SK-N-SH (cell line): ENCODE data around the gene TBC1D2. TPM values are rescaled to one million over a fixed set of nuclear protein-coding genes. Genes with fewer than 3 reads are reported as not detected.

Source experiments
- CTCF ChIA-PET: fragments of 300-600, 350-600 bp; formaldehyde crosslinking; extraction: SDS; loops from one replicate; lab custom pipeline; 2021; lab: Yijun Ruan, JAX
- POLR2A ChIA-PET: fragments of 350-600 bp; sonication (Branson Sonifier 250); formaldehyde crosslinking; extraction: SDS; loops from one replicate; lab custom pipeline; 2020; ENCODE audit warnings: antibody characterized with exemption, inconsistent platforms; lab: Yijun Ruan, JAX
- DNase-seq: peaks from one replicate; pipeline ENCODE4 v3.0.0; 2012
- H2AFZ ChIP-seq: fragments of 200-600 bp; sonication (generic); 2 replicates; pipeline ENCODE4 v1.8.1; 2016; ENCODE audit warnings: antibody characterized with exemption, mild to moderate bottlenecking, low read depth
- H3F3A ChIP-seq: fragments of 200-600 bp; sonication (generic); replicated peaks from 2 replicates; pipeline ENCODE3; 2016; ENCODE audit warnings: antibody characterized with exemption, mild to moderate bottlenecking; ENCODE audit not compliant: insufficient read depth
- H3K27ac ChIP-seq, 2 experiments: fragments of 200-500 bp in 1 of 2; fragments of 200-600 bp in 1 of 2; sonication (Bioruptor generic) in 1 of 2; sonication (generic), shearing (Covaris generic) in 1 of 2; 2 replicates each; pipeline versions ENCODE4 v1.5.1 to v1.6.1; 2014 to 2016; ENCODE audit warnings: low read depth in 2 of 2, inconsistent platforms in 1 of 2, low read length in 1 of 2, mild to moderate bottlenecking in 1 of 2, mixed read lengths in 1 of 2
- H3K27me3 ChIP-seq: fragments of 200-600 bp; sonication (generic), shearing (Covaris generic); 2 replicates; pipeline ENCODE4 v1.6.1; 2016; ENCODE audit warnings: mixed run types; ENCODE audit not compliant: insufficient read depth
- H3K36me3 ChIP-seq, 2 experiments: fragments of 200-500 bp in 1 of 2; fragments of 200-600 bp in 1 of 2; sonication (Bioruptor generic) in 1 of 2; sonication (generic) in 1 of 2; replicated peaks in 1 of 2; 2 replicates each; pipeline versions ENCODE3 to v1.5.1; 2014 to 2016; ENCODE audit warnings: low read length in 1 of 2, mild to moderate bottlenecking in 1 of 2; ENCODE audit not compliant: insufficient read depth in 2 of 2, control insufficient read depth in 1 of 2
- H3K4me1 ChIP-seq, 2 experiments: fragments of 200-500 bp in 1 of 2; fragments of 200-600 bp in 1 of 2; sonication (Bioruptor generic) in 1 of 2; sonication (generic), shearing (Covaris generic) in 1 of 2; 2 replicates each; pipeline versions ENCODE4 v1.5.1 to v1.6.1; 2014 to 2016; ENCODE audit warnings: low read depth in 1 of 2, low read length in 1 of 2, mixed run types in 1 of 2; ENCODE audit not compliant: insufficient read depth in 2 of 2, control insufficient read depth in 1 of 2
- H3K4me2 ChIP-seq: fragments of 200-600 bp; sonication (generic), shearing (Covaris generic); 2 replicates; pipeline ENCODE4 v1.6.1; 2017; ENCODE audit warnings: mixed run types
- H3K4me3 ChIP-seq, 2 experiments: fragments of 200-500 bp in 1 of 2; fragments of 200-600 bp in 1 of 2; sonication (Bioruptor generic) in 1 of 2; sonication (generic), shearing (Covaris generic) in 1 of 2; 2 replicates each; pipeline versions ENCODE4 v1.5.1 to v1.8.1; 2014 to 2016; ENCODE audit warnings: low read depth in 2 of 2, inconsistent platforms in 1 of 2, low read length in 1 of 2, mild to moderate bottlenecking in 1 of 2, mixed read lengths in 1 of 2, moderate library complexity in 1 of 2
- H3K79me2 ChIP-seq: fragments of 200-600 bp; sonication (generic); 2 replicates; pipeline ENCODE4 v1.8.1; 2017; ENCODE audit warnings: mild to moderate bottlenecking; ENCODE audit not compliant: insufficient read depth
- H3K9ac ChIP-seq: fragments of 200-600 bp; sonication (generic); 2 replicates; pipeline ENCODE4 v1.6.1; 2017; ENCODE audit warnings: mixed run types
- H3K9me2 ChIP-seq: fragments of 200-600 bp; sonication (generic); 2 replicates; pipeline ENCODE4 v1.6.1; 2017; ENCODE audit warnings: mixed run types
- H3K9me3 ChIP-seq: fragments of 200-600 bp; sonication (generic); 2 replicates; pipeline ENCODE4 v1.6.1; 2017; ENCODE audit warnings: mixed run types, mild to moderate bottlenecking, moderate library complexity
- H4K20me1 ChIP-seq: fragments of 200-600 bp; sonication (generic); 2 replicates; pipeline ENCODE4 v1.6.1; 2017; ENCODE audit warnings: mild to moderate bottlenecking, mixed run types; ENCODE audit not compliant: insufficient read depth
- CHD2 ChIP-seq: fragments of 150-350 bp; IDR thresholded peaks from 2 replicates; pipeline ENCODE4 v1.6.1; 2018; ENCODE audit warnings: low read length; ENCODE audit not compliant: partially characterized antibody
- ELF1 ChIP-seq: IDR thresholded peaks from 2 replicates; pipeline ENCODE4 v1.4.0; 2012
- EZH2phosphoT487 ChIP-seq: fragments of 200-600 bp; sonication (generic); IDR thresholded peaks from 2 replicates; pipeline ENCODE4 v1.6.1; 2017; ENCODE audit warnings: low read depth, mixed run types, mild to moderate bottlenecking, antibody characterized with exemption, moderate library complexity, borderline replicate concordance
- FOSL2 ChIP-seq: IDR thresholded peaks from 2 replicates; pipeline ENCODE4 v1.4.0; 2012; ENCODE audit warnings: low read depth, mild to moderate bottlenecking, moderate library complexity, borderline replicate concordance
- GABPA ChIP-seq: IDR thresholded peaks from 2 replicates; pipeline ENCODE4 v1.4.0; 2012; ENCODE audit warnings: low read depth, mild to moderate bottlenecking
- JUND ChIP-seq: IDR thresholded peaks from 2 replicates; pipeline ENCODE4 v1.4.0; 2012
- MAX ChIP-seq: IDR thresholded peaks from 2 replicates; pipeline ENCODE4 v1.4.0; 2012; ENCODE audit warnings: low read depth
- MEF2A ChIP-seq: IDR thresholded peaks from 2 replicates; pipeline ENCODE4 v1.4.0; 2012; ENCODE audit warnings: low read depth, borderline replicate concordance
- NFIC ChIP-seq: IDR thresholded peaks from 2 replicates; pipeline ENCODE4 v1.4.0; 2012; ENCODE audit warnings: borderline replicate concordance
- RCOR1 ChIP-seq: fragments of 150-350 bp; IDR thresholded peaks from 2 replicates; pipeline ENCODE4 v1.6.1; 2017; ENCODE audit warnings: antibody characterized with exemption, low read length
- RXRA ChIP-seq: IDR thresholded peaks from 2 replicates; pipeline ENCODE4 v1.4.0; 2012; ENCODE audit warnings: low read depth, mild to moderate bottlenecking, borderline replicate concordance
- TAF1 ChIP-seq: IDR thresholded peaks from 2 replicates; pipeline ENCODE4 v1.6.1; 2012; ENCODE audit warnings: low read depth, mild to moderate bottlenecking, low read length, moderate library complexity, borderline replicate concordance
- TCF12 ChIP-seq: IDR thresholded peaks from 2 replicates; pipeline ENCODE4 v1.4.0; 2012
- TEAD4 ChIP-seq: IDR thresholded peaks from 2 replicates; pipeline ENCODE4 v1.4.0; 2012; ENCODE audit warnings: mild to moderate bottlenecking, borderline replicate concordance; ENCODE audit not compliant: insufficient read depth
- WGBS: methylation state at CpG from one replicate; pipeline ENCODE4 v1.1.6; 2017; ENCODE audit warnings: low lambda C conversion rate; 5-methylcytosine and 5-hydroxymethylcytosine counted together
- polyA plus RNA-seq, 3 experiments: library from polyadenylated mRNA; depleted of rRNA; stranded (reverse); fragments of >200 nt; gene quantifications; 2 replicates each; pipeline ENCODE4 v1.2.3, GENCODE V29; 2012
- TF ChIP-seq, protein P1 (sequence below): fragments of 150-350 bp; IDR thresholded peaks from 2 replicates; pipeline ENCODE4 v1.6.1; 2017; ENCODE audit warnings: antibody characterized with exemption, low read length, low read depth, borderline replicate concordance
- TF ChIP-seq, protein P2 (sequence below): fragments of 150-350 bp; IDR thresholded peaks from 2 replicates; pipeline ENCODE4 v1.6.1; 2016; ENCODE audit warnings: mild to moderate bottlenecking, low read depth, low read length
- TF ChIP-seq, protein P3 (sequence below): IDR thresholded peaks from 2 replicates; pipeline ENCODE4 v1.6.1; 2012; ENCODE audit warnings: mild to moderate bottlenecking, low read depth, low read length, moderate library complexity
- TF ChIP-seq, protein P4 (sequence below): fragments of 200-600 bp; sonication (generic); IDR thresholded peaks from 2 replicates; pipeline ENCODE4 v1.6.1; 2017; ENCODE audit warnings: antibody characterized with exemption, mild to moderate bottlenecking, moderate library complexity

TBC1D2 gene
- polyA plus RNA-seq, 1 of the 3 experiments (the other 2 are of a cell fraction), result 5.6 TPM

GRCh38 chr9:98281281-98281680 is 25.8 kb upstream of the TBC1D2 start:
- Histone ChIP-seq H3K27ac (peak overlapping the region in 1 of 2 experiments; percentile 73; a peak in 2 of 4 replicates), H3K27me3 (peaks cover 43% of the 10 kb centered on the region; the same call in 1 of the 2 replicates), H4K20me1 (no peaks in the 10 kb centered on the region), H3K9me2 (no peaks in the 10 kb centered on the region), H3K36me3 (no peaks in the 10 kb centered on the region), H3K79me2 (no peaks in the 10 kb centered on the region), H3K4me3 (no peak overlapping the region), H3K9me3 (no peaks in the 10 kb centered on the region), H3K9ac (no peak overlapping the region), H3K4me1 (peaks cover 0 to 17% of the 10 kb centered on the region in 2 experiments; a peak in 2 of 4 replicates), H3K4me2 (no peak overlapping the region), H3F3A (no peaks in the 10 kb centered on the region), H2AFZ (no peak overlapping the region)
- 72% methylated on average over 1 of the region's 1 CpG for WGBS
- DNase-seq, result no peak
- TF ChIP-seq ELF1 (no peak), TCF12 (no peak), TEAD4 (no peak), TAF1 (no peak), JUND (no peak), RXRA (no peak), FOSL2 (no peak), RCOR1 (no peak), NFIC (no peak), EZH2phosphoT487 (no peak), GABPA (no peak), MEF2A (no peak), MAX (no peak)
- TF ChIP-seq, protein P1, sequence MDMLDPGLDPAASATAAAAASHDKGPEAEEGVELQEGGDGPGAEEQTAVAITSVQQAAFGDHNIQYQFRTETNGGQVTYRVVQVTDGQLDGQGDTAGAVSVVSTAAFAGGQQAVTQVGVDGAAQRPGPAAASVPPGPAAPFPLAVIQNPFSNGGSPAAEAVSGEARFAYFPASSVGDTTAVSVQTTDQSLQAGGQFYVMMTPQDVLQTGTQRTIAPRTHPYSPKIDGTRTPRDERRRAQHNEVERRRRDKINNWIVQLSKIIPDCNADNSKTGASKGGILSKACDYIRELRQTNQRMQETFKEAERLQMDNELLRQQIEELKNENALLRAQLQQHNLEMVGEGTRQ, result no peak
- TF ChIP-seq, protein P2, sequence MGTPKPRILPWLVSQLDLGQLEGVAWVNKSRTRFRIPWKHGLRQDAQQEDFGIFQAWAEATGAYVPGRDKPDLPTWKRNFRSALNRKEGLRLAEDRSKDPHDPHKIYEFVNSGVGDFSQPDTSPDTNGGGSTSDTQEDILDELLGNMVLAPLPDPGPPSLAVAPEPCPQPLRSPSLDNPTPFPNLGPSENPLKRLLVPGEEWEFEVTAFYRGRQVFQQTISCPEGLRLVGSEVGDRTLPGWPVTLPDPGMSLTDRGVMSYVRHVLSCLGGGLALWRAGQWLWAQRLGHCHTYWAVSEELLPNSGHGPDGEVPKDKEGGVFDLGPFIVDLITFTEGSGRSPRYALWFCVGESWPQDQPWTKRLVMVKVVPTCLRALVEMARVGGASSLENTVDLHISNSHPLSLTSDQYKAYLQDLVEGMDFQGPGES, result no peak
- ChIA-PET CTCF (interaction anchor here (0.8 to 1.9 kb wide), 7 partner anchors 17 to 495 kb away, joined by 3 to 5 read pairs (median 3); partner anchors contain the start of gene TRIM14), POLR2A (interaction anchor here (1.3 kb wide), 1 partner anchor 25 kb away, joined by 5 read pairs; no protein-coding TSS in a partner anchor)

- Histone ChIP-seq H3K9me3 (no peaks in the 10 kb centered on the region), H3K36me3 (no peaks in the 10 kb centered on the region), H4K20me1 (no peaks in the 10 kb centered on the region), H3K4me2 (no peak overlapping the region), H3K27me3 (peaks cover 44% of the 10 kb centered on the region; the same call in 1 of the 2 replicates), H3K27ac (peak overlapping the region in 1 of 2 experiments; percentile 73; a peak in 2 of 4 replicates), H3K4me3 (no peak overlapping the region), H3K9me2 (no peaks in the 10 kb centered on the region), H3K4me1 (peaks cover 0 to 17% of the 10 kb centered on the region in 2 experiments; a peak in 2 of 4 replicates), H3K9ac (no peak overlapping the region), H3K79me2 (no peaks in the 10 kb centered on the region), H2AFZ (no peak overlapping the region), H3F3A (no peaks in the 10 kb centered on the region)
- CTCF ChIA-PET, result interaction anchor here (0.9 to 1.6 kb wide), 5 partner anchors 16 to 496 kb away, joined by 3 to 5 read pairs (median 3); partner anchors contain the start of gene TRIM14
- POLR2A ChIA-PET, result interaction anchor here (0.9 to 1.3 kb wide), 2 partner anchors 25 to 358 kb away, joined by 4 to 5 read pairs; partner anchors contain the start of gene TRMO
- DNase-seq, result peak; percentile 85
- WGBS, result 23% methylated on average over 6 of the region's 6 CpGs
- TF ChIP-seq, protein P3, sequence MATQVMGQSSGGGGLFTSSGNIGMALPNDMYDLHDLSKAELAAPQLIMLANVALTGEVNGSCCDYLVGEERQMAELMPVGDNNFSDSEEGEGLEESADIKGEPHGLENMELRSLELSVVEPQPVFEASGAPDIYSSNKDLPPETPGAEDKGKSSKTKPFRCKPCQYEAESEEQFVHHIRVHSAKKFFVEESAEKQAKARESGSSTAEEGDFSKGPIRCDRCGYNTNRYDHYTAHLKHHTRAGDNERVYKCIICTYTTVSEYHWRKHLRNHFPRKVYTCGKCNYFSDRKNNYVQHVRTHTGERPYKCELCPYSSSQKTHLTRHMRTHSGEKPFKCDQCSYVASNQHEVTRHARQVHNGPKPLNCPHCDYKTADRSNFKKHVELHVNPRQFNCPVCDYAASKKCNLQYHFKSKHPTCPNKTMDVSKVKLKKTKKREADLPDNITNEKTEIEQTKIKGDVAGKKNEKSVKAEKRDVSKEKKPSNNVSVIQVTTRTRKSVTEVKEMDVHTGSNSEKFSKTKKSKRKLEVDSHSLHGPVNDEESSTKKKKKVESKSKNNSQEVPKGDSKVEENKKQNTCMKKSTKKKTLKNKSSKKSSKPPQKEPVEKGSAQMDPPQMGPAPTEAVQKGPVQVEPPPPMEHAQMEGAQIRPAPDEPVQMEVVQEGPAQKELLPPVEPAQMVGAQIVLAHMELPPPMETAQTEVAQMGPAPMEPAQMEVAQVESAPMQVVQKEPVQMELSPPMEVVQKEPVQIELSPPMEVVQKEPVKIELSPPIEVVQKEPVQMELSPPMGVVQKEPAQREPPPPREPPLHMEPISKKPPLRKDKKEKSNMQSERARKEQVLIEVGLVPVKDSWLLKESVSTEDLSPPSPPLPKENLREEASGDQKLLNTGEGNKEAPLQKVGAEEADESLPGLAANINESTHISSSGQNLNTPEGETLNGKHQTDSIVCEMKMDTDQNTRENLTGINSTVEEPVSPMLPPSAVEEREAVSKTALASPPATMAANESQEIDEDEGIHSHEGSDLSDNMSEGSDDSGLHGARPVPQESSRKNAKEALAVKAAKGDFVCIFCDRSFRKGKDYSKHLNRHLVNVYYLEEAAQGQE, result no peak
- TF ChIP-seq ELF1 (no peak), RXRA (no peak), GABPA (no peak), TCF12 (peak; percentile 67), CHD2 (peak; percentile 91), MAX (no peak)
- TF ChIP-seq, protein P4, sequence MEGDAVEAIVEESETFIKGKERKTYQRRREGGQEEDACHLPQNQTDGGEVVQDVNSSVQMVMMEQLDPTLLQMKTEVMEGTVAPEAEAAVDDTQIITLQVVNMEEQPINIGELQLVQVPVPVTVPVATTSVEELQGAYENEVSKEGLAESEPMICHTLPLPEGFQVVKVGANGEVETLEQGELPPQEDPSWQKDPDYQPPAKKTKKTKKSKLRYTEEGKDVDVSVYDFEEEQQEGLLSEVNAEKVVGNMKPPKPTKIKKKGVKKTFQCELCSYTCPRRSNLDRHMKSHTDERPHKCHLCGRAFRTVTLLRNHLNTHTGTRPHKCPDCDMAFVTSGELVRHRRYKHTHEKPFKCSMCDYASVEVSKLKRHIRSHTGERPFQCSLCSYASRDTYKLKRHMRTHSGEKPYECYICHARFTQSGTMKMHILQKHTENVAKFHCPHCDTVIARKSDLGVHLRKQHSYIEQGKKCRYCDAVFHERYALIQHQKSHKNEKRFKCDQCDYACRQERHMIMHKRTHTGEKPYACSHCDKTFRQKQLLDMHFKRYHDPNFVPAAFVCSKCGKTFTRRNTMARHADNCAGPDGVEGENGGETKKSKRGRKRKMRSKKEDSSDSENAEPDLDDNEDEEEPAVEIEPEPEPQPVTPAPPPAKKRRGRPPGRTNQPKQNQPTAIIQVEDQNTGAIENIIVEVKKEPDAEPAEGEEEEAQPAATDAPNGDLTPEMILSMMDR, result no peak
- TF ChIP-seq, protein P1, result no peak
Measured at GRCh38 chr9:98280574-98280973, 25.1 kb upstream of the TBC1D2 start.
